PC-9 (cell line): ENCODE measurements around the gene RTEL1. TPM values are rescaled to one million over a fixed set of nuclear protein-coding genes. Genes with fewer than 3 reads are reported as not detected.
A peak's percentile ranks its signal among the peaks of the same experiment; 100 is the strongest.

Experiments
- BruUV-seq: library from RNA; stranded (reverse); fragments of 400-500 nt; replicated peaks from 2 replicates; lab custom pipeline; 2021; lab: Mats Ljungman, UMichigan
- CTCF ChIA-PET: fragments of 300-600 bp; sonication (Branson Sonifier 250); formaldehyde crosslinking; loops from one replicate; lab custom pipeline; 2022; ENCODE audit warnings: antibody characterized with exemption; lab: Charles Lee
- POLR2A ChIA-PET: fragments of 300-600 bp; sonication (Branson Sonifier 250); formaldehyde crosslinking; loops from one replicate; lab custom pipeline; 2022; ENCODE audit warnings: antibody characterized with exemption; ENCODE audit not compliant: unreplicated experiment; lab: Charles Lee
- DNase-seq, 2 experiments: peaks; one replicate each; pipeline versions ENCODE4 v3.0.0 to v3.0.0-alpha.2; 2015 to 2022; ENCODE audit warnings: mixed read lengths in 1 of 2
- H2AFZ ChIP-seq: fragments of 200-600 bp; sonication (generic); 2 replicates; pipeline ENCODE4 v1.8.1; 2017; ENCODE audit warnings: antibody characterized with exemption
- H3F3A ChIP-seq: fragments of 200-600 bp; sonication (generic); 2 replicates; pipeline ENCODE4 v1.8.1; 2017; ENCODE audit warnings: antibody characterized with exemption, mild to moderate bottlenecking, low read depth; ENCODE audit not compliant: insufficient read depth
- H3K27ac ChIP-seq: fragments of 200-600 bp; sonication (generic); 2 replicates; pipeline ENCODE4 v1.6.1; 2016; ENCODE audit warnings: mixed run types
- H3K27me3 ChIP-seq: fragments of 200-600 bp; sonication (generic); 2 replicates; pipeline ENCODE4 v1.6.1; 2016; ENCODE audit warnings: low read depth, mixed run types; ENCODE audit not compliant: insufficient read depth
- H3K36me3 ChIP-seq: fragments of 200-600 bp; sonication (generic); 2 replicates; pipeline ENCODE4 v1.6.1; 2016; ENCODE audit warnings: low read depth, mixed run types
- H3K4me1 ChIP-seq: fragments of 200-600 bp; sonication (generic); replicated peaks from 2 replicates; pipeline ENCODE4 v1.6.1; 2016; ENCODE audit warnings: mixed run types; ENCODE audit not compliant: insufficient read depth
- H3K4me2 ChIP-seq: fragments of 200-600 bp; sonication (generic); 2 replicates; pipeline ENCODE4 v1.6.1; 2017; ENCODE audit warnings: mixed run types
- H3K4me3 ChIP-seq: fragments of 200-600 bp; sonication (generic); 2 replicates; pipeline ENCODE4 v1.6.1; 2016; ENCODE audit warnings: mixed run types
- H3K79me2 ChIP-seq: fragments of 200-600 bp; sonication (generic); 2 replicates; pipeline ENCODE4 v1.6.1; 2017; ENCODE audit warnings: low read depth, mixed run types
- H3K9me2 ChIP-seq: fragments of 200-600 bp; sonication (generic); 2 replicates; pipeline ENCODE4 v1.8.1; 2017; ENCODE audit warnings: mild to moderate bottlenecking; ENCODE audit not compliant: insufficient read depth
- H3K9me3 ChIP-seq: fragments of 200-600 bp; sonication (generic); 2 replicates; pipeline ENCODE4 v1.8.1; 2016; ENCODE audit warnings: low read depth; ENCODE audit not compliant: insufficient read depth
- H4K20me1 ChIP-seq: fragments of 200-600 bp; sonication (generic); 2 replicates; pipeline ENCODE4 v1.8.1; 2017; ENCODE audit not compliant: insufficient read depth
- EZH2 ChIP-seq: fragments of 200-600 bp; sonication (generic); IDR thresholded peaks from 2 replicates; pipeline ENCODE4 v1.8.0; 2017; ENCODE audit warnings: antibody characterized with exemption, low read depth
- intact Hi-C: fragments of 100-400 bp; cut with micrococcal nuclease; formaldehyde crosslinking; loops from one replicate; pipeline ENCODE4 v1.10.0; 2022; ENCODE audit not compliant: unreplicated experiment
- total RNA-seq: library from RNA; stranded (reverse); gene quantifications from 2 replicates; pipeline ENCODE4 v1.2.3, GENCODE V29; 2021
- TF ChIP-seq, protein P1 (sequence below): fragments of 200-600 bp; sonication (generic); conservative IDR thresholded peaks from 2 replicates; pipeline ENCODE4 v1.6.1; 2017; ENCODE audit warnings: mixed run types, antibody characterized with exemption, mild to moderate bottlenecking, moderate library complexity

The RTEL1 gene
- total RNA-seq, 1 experiment from 2014 or later = 36.0 TPM

DNA sequence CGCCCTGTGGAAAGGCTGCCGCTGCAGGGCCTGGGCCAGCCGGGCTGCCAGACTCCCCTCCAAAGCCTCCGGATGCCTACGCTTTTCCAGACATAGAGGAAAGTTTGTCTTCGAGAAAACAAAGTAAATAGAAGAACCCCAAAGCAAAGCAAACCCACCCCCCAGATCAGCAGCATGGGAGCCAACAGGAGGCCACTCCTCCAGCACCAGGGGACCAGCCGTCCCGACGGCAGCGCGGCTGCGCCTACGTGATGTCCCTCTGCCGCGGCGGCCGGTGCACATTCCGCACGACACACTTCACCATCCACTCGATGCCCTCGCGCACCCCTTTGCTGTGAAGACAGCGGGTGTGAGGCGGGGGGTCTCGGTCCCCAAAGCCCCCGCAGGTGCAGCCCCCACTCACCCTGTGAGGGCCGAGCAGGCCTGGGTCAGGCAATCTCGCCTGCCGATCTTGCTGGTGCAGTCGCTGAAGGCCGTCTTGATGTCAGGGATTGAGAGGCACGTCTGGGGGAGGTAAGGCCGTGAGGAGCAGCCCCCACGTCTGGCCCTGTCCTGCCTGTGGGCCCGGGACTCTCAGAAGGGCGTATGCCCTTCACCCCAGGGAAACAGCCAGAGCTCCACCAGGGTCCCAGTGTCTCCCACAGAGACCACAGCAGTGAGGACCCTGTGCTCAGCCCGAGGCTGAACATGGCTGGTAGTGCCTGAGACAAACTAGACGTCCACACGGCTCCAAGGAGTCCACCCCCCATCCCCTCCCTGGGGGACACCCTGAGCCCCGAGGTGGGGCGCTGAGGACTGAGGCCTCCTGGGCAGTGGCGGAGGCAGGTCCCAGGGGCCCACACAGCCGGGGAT lies 42.3 kb downstream of the RTEL1 start:
- no peak for DNase-seq
- H3K9me2 ChIP-seq = no peaks in the 10 kb centered on the region
- ChIA-PET POLR2A (no interaction called here), CTCF (interaction anchor here (0.6 kb wide), 1 partner anchor 94 kb away, joined by 9 read pairs; no protein-coding TSS in a partner anchor)
- no peak overlapping the region for H3K4me3 ChIP-seq
- peaks cover 57% of the 10 kb centered on the region; the same call in 1 of the 2 replicates for H3F3A ChIP-seq
- H3K79me2 ChIP-seq = peaks cover 13% of the 10 kb centered on the region; the same call in 1 of the 2 replicates
- 0 out of 2 replicates have a peak, but pooled peaks cover 3% of the 10 kb centered on the region for H4K20me1 ChIP-seq
- TF ChIP-seq EZH2 = no peak
- TF ChIP-seq, protein P1, sequence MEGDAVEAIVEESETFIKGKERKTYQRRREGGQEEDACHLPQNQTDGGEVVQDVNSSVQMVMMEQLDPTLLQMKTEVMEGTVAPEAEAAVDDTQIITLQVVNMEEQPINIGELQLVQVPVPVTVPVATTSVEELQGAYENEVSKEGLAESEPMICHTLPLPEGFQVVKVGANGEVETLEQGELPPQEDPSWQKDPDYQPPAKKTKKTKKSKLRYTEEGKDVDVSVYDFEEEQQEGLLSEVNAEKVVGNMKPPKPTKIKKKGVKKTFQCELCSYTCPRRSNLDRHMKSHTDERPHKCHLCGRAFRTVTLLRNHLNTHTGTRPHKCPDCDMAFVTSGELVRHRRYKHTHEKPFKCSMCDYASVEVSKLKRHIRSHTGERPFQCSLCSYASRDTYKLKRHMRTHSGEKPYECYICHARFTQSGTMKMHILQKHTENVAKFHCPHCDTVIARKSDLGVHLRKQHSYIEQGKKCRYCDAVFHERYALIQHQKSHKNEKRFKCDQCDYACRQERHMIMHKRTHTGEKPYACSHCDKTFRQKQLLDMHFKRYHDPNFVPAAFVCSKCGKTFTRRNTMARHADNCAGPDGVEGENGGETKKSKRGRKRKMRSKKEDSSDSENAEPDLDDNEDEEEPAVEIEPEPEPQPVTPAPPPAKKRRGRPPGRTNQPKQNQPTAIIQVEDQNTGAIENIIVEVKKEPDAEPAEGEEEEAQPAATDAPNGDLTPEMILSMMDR = no peak
- peaks cover 20% of the 10 kb centered on the region for H3K4me1 ChIP-seq
- intact Hi-C loops = no loop called here
- no peak overlapping the region for H2AFZ ChIP-seq
- H3K9me3 ChIP-seq = no peaks in the 10 kb centered on the region
- peak overlapping the region; percentile 65 for H3K27ac ChIP-seq
- H3K36me3 ChIP-seq = peaks cover 11% of the 10 kb centered on the region
- H3K27me3 ChIP-seq = no peaks in the 10 kb centered on the region
- no TSS peak for BruUV-seq
- H3K4me2 ChIP-seq = peak overlapping the region; percentile 71; the same call in 1 of the 2 replicates

- ChIA-PET POLR2A (no interaction called here), CTCF (interaction anchor here (0.6 kb wide), 1 partner anchor 93 kb away, joined by 9 read pairs; no protein-coding TSS in a partner anchor)
- Histone ChIP-seq H3K9me2 (no peaks in the 10 kb centered on the region), H2AFZ (no peak overlapping the region), H3K4me1 (peaks cover 22% of the 10 kb centered on the region), H3K27ac (0 out of 2 replicates have a peak overlapping the region, but pooled peaks have one; percentile 5), H3K27me3 (no peaks in the 10 kb centered on the region), H3K36me3 (peaks cover 17% of the 10 kb centered on the region), H3K4me2 (no peak overlapping the region), H3F3A (peaks cover 57% of the 10 kb centered on the region; the same call in 1 of the 2 replicates), H3K79me2 (peaks cover 18% of the 10 kb centered on the region), H4K20me1 (0 out of 2 replicates have a peak, but pooled peaks cover 3% of the 10 kb centered on the region), H3K4me3 (no peak overlapping the region), H3K9me3 (no peaks in the 10 kb centered on the region)
- no peak for DNase-seq
- TF ChIP-seq EZH2 = no peak
- TF ChIP-seq, protein P1 = no peak
- intact Hi-C loops = no loop called here
- no TSS peak for BruUV-seq
Observed at GRCh38 chr20:63701051-63701328, 42.9 kb downstream of the RTEL1 start.

GRCh38 chr20:63701329-63702035 lies 43.4 kb downstream of the RTEL1 start:
- Histone ChIP-seq H3K4me1 (peaks cover 26% of the 10 kb centered on the region), H3K36me3 (peaks cover 18% of the 10 kb centered on the region), H3K9me3 (no peaks in the 10 kb centered on the region), H3K27ac (0 out of 2 replicates have a peak overlapping the region, but pooled peaks have one; percentile 5), H4K20me1 (0 out of 2 replicates have a peak, but pooled peaks cover 3% of the 10 kb centered on the region), H3K27me3 (no peaks in the 10 kb centered on the region), H3K4me3 (no peak overlapping the region), H3K9me2 (no peaks in the 10 kb centered on the region), H3F3A (peaks cover 57% of the 10 kb centered on the region; the same call in 1 of the 2 replicates), H3K4me2 (no peak overlapping the region), H2AFZ (no peak overlapping the region), H3K79me2 (peaks cover 23% of the 10 kb centered on the region)
- ChIA-PET CTCF (interaction anchor here (0.6 kb wide), 1 partner anchor 93 kb away, joined by 9 read pairs; no protein-coding TSS in a partner anchor), POLR2A (no interaction called here)
- no peak for DNase-seq
- BruUV-seq = no TSS peak
- intact Hi-C loops = no loop called here
- TF ChIP-seq, protein P1 = no peak
- no peak for TF ChIP-seq EZH2
